Ectodermal cell (in vitro differentiated cells): ENCODE data around the gene MAP1B.

Experiments used
- H3K27ac ChIP-seq: 2 replicates; pipeline ENCODE4 v1.7.0; 2013; ENCODE audit warnings: mild to moderate bottlenecking, low read depth, low read length; ENCODE audit not compliant: insufficient read depth, poor library complexity, severe bottlenecking
- H3K27me3 ChIP-seq: 2 replicates; pipeline ENCODE4 v1.7.0; 2013; ENCODE audit warnings: mild to moderate bottlenecking, low read length; ENCODE audit not compliant: insufficient read depth, control insufficient read depth, poor library complexity, severe bottlenecking
- H3K36me3 ChIP-seq: one replicate; pipeline ENCODE4 v1.7.0; 2013; ENCODE audit warnings: low read length; ENCODE audit not compliant: control insufficient read depth, insufficient read depth
- H3K4me1 ChIP-seq: one replicate; pipeline ENCODE4 v1.7.0; 2013; ENCODE audit warnings: low read length; ENCODE audit not compliant: control insufficient read depth, insufficient read depth
- H3K4me3 ChIP-seq: 2 replicates; pipeline ENCODE4 v1.7.0; 2013; ENCODE audit warnings: low read depth, low read length, control low read depth; ENCODE audit not compliant: insufficient read depth
- H3K9me3 ChIP-seq: 2 replicates; pipeline ENCODE4 v1.7.0; 2013; ENCODE audit warnings: mild to moderate bottlenecking, low read length, moderate library complexity; ENCODE audit not compliant: control insufficient read depth
- WGBS, 2 experiments: methylation state at CpG; one replicate each; pipeline ENCODE4 v1.1.7; 2013; ENCODE audit warnings: missing lambda C conversion rate in 2 of 2; 5-methylcytosine and 5-hydroxymethylcytosine counted together

Gene MAP1B

DNA sequence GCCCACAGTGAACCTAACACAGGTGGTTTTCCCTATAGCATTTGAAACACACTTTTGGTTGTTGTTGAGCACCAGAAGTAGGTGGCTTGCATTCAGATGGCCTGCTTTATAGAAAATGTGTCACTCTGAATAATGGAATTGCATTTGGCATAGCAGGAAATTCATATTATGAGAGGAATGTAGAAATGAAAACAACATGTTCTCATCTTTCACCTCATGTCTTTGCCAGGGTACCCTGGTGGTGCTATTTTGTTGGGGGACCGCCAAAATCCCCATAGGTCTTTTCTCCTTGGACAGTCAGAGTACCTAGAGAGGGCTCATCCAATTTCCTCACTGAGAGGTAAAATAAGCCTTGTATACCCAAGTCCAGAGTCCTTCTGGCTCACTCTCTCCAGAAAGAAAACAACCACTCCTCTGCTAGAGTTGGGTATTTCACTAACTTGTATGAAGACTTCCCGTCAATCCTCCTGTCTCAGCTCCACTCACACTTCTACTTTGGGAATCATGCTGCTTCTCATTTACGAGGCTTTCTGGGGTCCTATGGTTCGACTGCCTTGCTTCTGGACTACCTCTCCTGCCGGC lies 145.4 kb downstream of the MAP1B start:
- Histone ChIP-seq H3K4me3 (no peak overlapping the region), H3K27me3 (no peaks in the 10 kb centered on the region), H3K4me1 (no peaks in the 10 kb centered on the region), H3K9me3 (no peaks in the 10 kb centered on the region), H3K36me3 (no peaks in the 10 kb centered on the region), H3K27ac (no peak overlapping the region)
- 85 to 91% methylated on average over 5 of the region's 5 CpGs for WGBS, 2 experiments

DNA sequence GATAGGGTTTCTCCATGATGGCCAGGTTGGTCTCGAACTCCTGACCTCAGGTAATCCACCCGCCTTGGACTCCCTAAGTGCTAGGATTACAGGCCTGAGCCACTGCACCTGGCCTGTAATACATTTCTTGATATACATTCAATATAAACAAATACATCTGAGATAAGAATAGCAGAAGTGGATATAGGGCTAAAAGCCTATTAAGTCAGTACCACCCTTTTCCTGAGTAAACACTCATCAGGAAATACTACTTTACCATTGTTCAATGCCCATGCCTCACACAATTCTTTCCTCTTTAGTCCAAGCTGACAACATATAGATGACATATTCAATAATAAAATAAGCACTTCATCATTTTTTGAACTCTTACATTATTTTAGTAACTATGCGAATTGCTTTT lies 148.0 kb downstream of the MAP1B start:
- 91 to 97% methylated on average over 2 to 3 of the region's 3 CpGs for WGBS, 2 experiments

DNA sequence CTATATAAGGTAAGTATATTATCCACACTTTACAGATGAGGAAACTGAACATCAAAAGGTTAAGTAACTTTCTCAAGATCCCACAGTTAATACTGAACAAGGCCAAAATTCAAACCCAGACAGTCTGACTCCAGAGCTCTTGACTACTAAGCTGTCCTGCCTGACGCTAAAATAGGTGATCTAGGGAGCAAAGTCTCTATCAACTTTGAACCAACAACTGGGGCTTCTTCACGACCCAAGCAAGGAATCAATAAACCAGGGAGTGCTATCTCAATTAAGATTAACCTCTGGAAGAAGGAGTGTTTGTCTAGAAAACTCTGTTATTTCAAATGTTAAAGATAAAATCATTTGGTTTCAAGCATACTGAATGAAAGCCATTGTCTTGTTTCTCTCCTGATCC lies 148.4 kb downstream of the MAP1B start:
- Histone ChIP-seq H3K4me3 (no peak overlapping the region), H3K27ac (no peak overlapping the region), H3K27me3 (no peaks in the 10 kb centered on the region), H3K9me3 (no peaks in the 10 kb centered on the region), H3K4me1 (no peaks in the 10 kb centered on the region), H3K36me3 (no peaks in the 10 kb centered on the region)
- 94 to 97% methylated on average over 2 of the region's 2 CpGs for WGBS, 2 experiments

More for the DNA sequence above, 148.0 kb downstream of the MAP1B start:
- Histone ChIP-seq H3K27me3 (no peaks in the 10 kb centered on the region), H3K27ac (no peak overlapping the region), H3K4me1 (no peaks in the 10 kb centered on the region), H3K9me3 (no peaks in the 10 kb centered on the region), H3K4me3 (no peak overlapping the region), H3K36me3 (no peaks in the 10 kb centered on the region)

DNA sequence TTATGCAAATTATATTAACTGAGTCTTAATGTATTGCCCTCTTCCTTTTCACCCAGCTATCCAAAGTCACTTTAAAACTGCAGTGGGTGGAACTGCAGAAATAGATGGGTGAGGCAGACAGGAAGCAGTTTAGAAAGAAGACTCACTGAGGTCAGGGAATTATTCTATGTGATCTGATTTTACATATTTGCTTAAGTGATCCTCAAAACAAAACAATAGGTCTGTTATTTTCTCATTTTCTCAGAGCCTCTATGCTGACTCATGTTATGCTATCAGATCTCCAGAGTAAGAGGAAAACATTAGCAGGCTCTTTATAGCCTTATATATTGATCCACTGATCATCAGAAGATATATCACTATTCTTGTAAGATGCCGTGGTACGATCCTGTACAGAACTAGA lies 149.3 kb downstream of the MAP1B start:
- Histone ChIP-seq H3K4me3 (no peak overlapping the region), H3K9me3 (no peaks in the 10 kb centered on the region), H3K4me1 (no peaks in the 10 kb centered on the region), H3K27me3 (no peaks in the 10 kb centered on the region), H3K27ac (no peak overlapping the region), H3K36me3 (no peaks in the 10 kb centered on the region)
- 95 to 100% methylated on average over 2 of the region's 2 CpGs for WGBS, 2 experiments
